Liver (tissue), 9 donors: ENCODE data around the gene STRBP. TPM values are rescaled to one million over a fixed set of nuclear protein-coding genes. Genes with fewer than 3 reads are reported as not detected.

ENCODE experiments used
- DNase-seq: peaks from one replicate; pipeline ENCODE4 v3.0.0-alpha.2; 2017; ENCODE audit warnings: low spot score
- H3K27ac ChIP-seq, 2 donors: one replicate each; pipeline ENCODE4 v1.7.0; 2013; ENCODE audit warnings: inconsistent platforms in 2 of 2, low read length in 2 of 2, control low read depth in 1 of 2, low read depth in 1 of 2, mild to moderate bottlenecking in 1 of 2
- H3K27me3 ChIP-seq, 4 donors: one replicate each; pipeline versions ENCODE4 v1.6.1 to v1.7.0; 2013; ENCODE audit warnings: low read length in 3 of 4, inconsistent platforms in 1 of 4, mild to moderate bottlenecking in 1 of 4, moderate library complexity in 1 of 4; ENCODE audit not compliant: control insufficient read depth in 4 of 4, insufficient read depth in 4 of 4
- H3K36me3 ChIP-seq, 4 donors: one replicate each; pipeline versions ENCODE4 v1.6.1 to v1.7.0; 2013; ENCODE audit warnings: low read length in 3 of 4, mild to moderate bottlenecking in 3 of 4, low read depth in 1 of 4, moderate library complexity in 1 of 4; ENCODE audit not compliant: control insufficient read depth in 4 of 4, insufficient read depth in 3 of 4
- H3K4me1 ChIP-seq, 4 donors: one replicate each; pipeline versions ENCODE4 v1.6.1 to v1.7.0; 2013; ENCODE audit warnings: low read length in 3 of 4, mild to moderate bottlenecking in 3 of 4, moderate library complexity in 1 of 4; ENCODE audit not compliant: control insufficient read depth in 4 of 4, insufficient read depth in 4 of 4
- H3K4me3 ChIP-seq, 3 donors: one replicate each; pipeline versions ENCODE4 v1.6.1 to v1.7.0; 2013; ENCODE audit warnings: low read length in 3 of 3, control low read depth in 1 of 3, low read depth in 1 of 3, mild to moderate bottlenecking in 1 of 3
- H3K9ac ChIP-seq, 2 donors: one replicate each; pipeline ENCODE4 v1.7.0; 2013; ENCODE audit warnings: low read length in 2 of 2, mild to moderate bottlenecking in 2 of 2, moderate library complexity in 2 of 2, control low read depth in 1 of 2, low read depth in 1 of 2
- H3K9me3 ChIP-seq, 4 donors: one replicate each; pipeline versions ENCODE4 v1.6.1 to v1.7.0; 2013; ENCODE audit warnings: low read length in 3 of 4; ENCODE audit not compliant: control insufficient read depth in 4 of 4
- EGR1 ChIP-seq, 2 donors: IDR thresholded peaks; 2 replicates each; pipeline ENCODE4 v1.6.1; 2016 to 2018; ENCODE audit warnings: antibody characterized with exemption in 2 of 2, low read depth in 2 of 2
- FOXA1 ChIP-seq: IDR thresholded peaks from 2 replicates; pipeline ENCODE4 v1.6.1; 2016; ENCODE audit warnings: antibody characterized with exemption
- FOXA2 ChIP-seq: IDR thresholded peaks from 2 replicates; pipeline ENCODE4 v1.6.1; 2016; ENCODE audit warnings: antibody characterized with exemption
- GABPA ChIP-seq, 2 donors: IDR thresholded peaks in 1 of 2; conservative IDR thresholded peaks in 1 of 2; 2 replicates each; pipeline ENCODE4 v1.6.1; 2016; ENCODE audit warnings: antibody characterized with exemption in 2 of 2, mild to moderate bottlenecking in 1 of 2, moderate library complexity in 1 of 2
- HNF4A ChIP-seq, 2 donors: conservative IDR thresholded peaks; 2 replicates each; pipeline ENCODE4 v1.6.1; 2016; ENCODE audit warnings: antibody characterized with exemption in 2 of 2, mild to moderate bottlenecking in 2 of 2
- HNF4G ChIP-seq: IDR thresholded peaks from 2 replicates; pipeline ENCODE4 v1.6.1; 2016; ENCODE audit warnings: antibody characterized with exemption
- JUND ChIP-seq, 2 donors: IDR thresholded peaks; 2 replicates each; pipeline ENCODE4 v1.6.1; 2016; ENCODE audit warnings: antibody characterized with exemption in 2 of 2
- NR2F2 ChIP-seq: IDR thresholded peaks from 2 replicates; pipeline ENCODE4 v1.6.1; 2016; ENCODE audit warnings: antibody characterized with exemption
- RAD21 ChIP-seq, 2 donors: IDR thresholded peaks; 2 replicates each; pipeline ENCODE4 v1.6.1; 2016; ENCODE audit warnings: antibody characterized with exemption in 2 of 2, mild to moderate bottlenecking in 2 of 2
- RXRA ChIP-seq, 2 donors: IDR thresholded peaks; 2 replicates each; pipeline ENCODE4 v1.6.1; 2017 to 2018; ENCODE audit warnings: antibody characterized with exemption in 2 of 2, mild to moderate bottlenecking in 1 of 2
- SP1 ChIP-seq: IDR thresholded peaks from 2 replicates; pipeline ENCODE4 v1.6.1; 2018; ENCODE audit warnings: antibody characterized with exemption, mild to moderate bottlenecking
- TAF1 ChIP-seq: conservative IDR thresholded peaks from 2 replicates; pipeline ENCODE4 v1.6.1; 2016; ENCODE audit warnings: antibody characterized with exemption, mild to moderate bottlenecking
- YY1 ChIP-seq: IDR thresholded peaks from 2 replicates; pipeline ENCODE4 v1.6.1; 2016; ENCODE audit warnings: antibody characterized with exemption, mild to moderate bottlenecking
- WGBS: extraction: QIAGEN DNeasy Blood & Tissue Kit; methylation state at CpG from one replicate; pipeline ENCODE4 v1.1.7; 2013; 5-methylcytosine and 5-hydroxymethylcytosine counted together
- polyA plus RNA-seq, 2 donors: library from polyadenylated mRNA; stranded (reverse) in 1 of 2; unstranded in 1 of 2; fragments of 200-250 nt in 1 of 2; fragments of >200 nt in 1 of 2; fragmentation: Nextera tagmentation in 1 of 2; extraction: Ambion mirVana in 1 of 2; gene quantifications; one replicate each; pipeline versions ENCODE4 v1.2.1 to v1.2.3, GENCODE V29; 2013 to 2015
- total RNA-seq, 2 donors: library from RNA; depleted of rRNA; stranded (reverse); fragments of >200 nt; gene quantifications; one replicate each; pipeline ENCODE4 v1.2.3, GENCODE V29; 2014
- TF ChIP-seq, protein P1 (sequence below): IDR thresholded peaks from 2 replicates; pipeline ENCODE4 v1.6.1; 2016; ENCODE audit warnings: antibody characterized with exemption
- TF ChIP-seq, protein P2 (sequence below): IDR thresholded peaks from 2 replicates; pipeline ENCODE4 v1.6.1; 2016; ENCODE audit warnings: antibody characterized with exemption, mild to moderate bottlenecking
- TF ChIP-seq, protein P3 (sequence below): IDR thresholded peaks from 2 replicates; pipeline ENCODE4 v1.6.1; 2016; ENCODE audit warnings: antibody characterized with exemption
- donor health status: healthy.
- donor health status: healthy.
- donor health status: healthy.
- donor health status: healthy.
- donor health status: healthy.

The STRBP gene
- total and polyA plus RNA-seq, 4 donors = 4.3 to 17.2 (median 8.5) TPM

DNA sequence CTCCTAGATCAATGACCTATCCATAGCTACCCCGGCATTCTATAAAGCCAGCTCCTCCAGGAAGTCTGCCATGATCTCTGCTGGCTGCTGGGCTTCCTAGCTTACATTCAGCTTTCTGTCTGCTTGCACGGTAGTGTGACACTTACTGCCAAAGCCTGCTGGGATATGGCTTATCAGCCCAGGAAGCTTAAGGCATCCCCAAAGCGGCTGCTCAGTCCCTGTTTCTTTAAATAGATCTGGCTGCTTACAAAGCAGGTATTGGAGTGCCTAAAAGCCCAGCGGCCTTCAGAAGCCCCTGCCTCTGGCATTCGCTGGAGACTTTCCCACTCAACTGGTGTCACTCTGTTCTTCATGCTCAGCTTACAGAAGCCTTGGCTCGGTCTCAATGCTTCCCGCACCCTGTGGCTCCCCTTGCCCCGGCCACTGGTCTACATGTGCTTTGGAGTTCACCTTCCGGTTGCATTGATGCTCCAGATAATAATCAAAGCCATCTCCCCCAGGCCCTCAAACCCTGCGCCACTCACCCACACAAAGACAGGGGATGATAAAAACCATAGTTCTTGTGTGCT is 31.3 kb upstream of the STRBP start:
- WGBS = 82% methylated on average over 10 of the region's 10 CpGs
- no peak for DNase-seq
- Histone ChIP-seq H3K27me3 (no peaks in the 10 kb centered on the region), H3K27ac (no peak overlapping the region), H3K4me1 (no peaks in the 10 kb centered on the region), H3K4me3 (no peak overlapping the region), H3K9me3 (no peaks in the 10 kb centered on the region), H3K36me3 (no peaks in the 10 kb centered on the region), H3K9ac (no peak overlapping the region)
- no peak for TF ChIP-seq GABPA (IDR thresholded peaks at IDR 0.05 in 1 of 2, conservative IDR thresholded peaks at IDR 0.05 in 1 of 2)
- no peak for TF ChIP-seq SP1
- TF ChIP-seq, protein P1, sequence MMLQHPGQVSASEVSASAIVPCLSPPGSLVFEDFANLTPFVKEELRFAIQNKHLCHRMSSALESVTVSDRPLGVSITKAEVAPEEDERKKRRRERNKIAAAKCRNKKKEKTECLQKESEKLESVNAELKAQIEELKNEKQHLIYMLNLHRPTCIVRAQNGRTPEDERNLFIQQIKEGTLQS = no peak
- TF ChIP-seq RXRA (IDR thresholded peaks at IDR 0.05) = no peak
- no peak for TF ChIP-seq JUND (IDR thresholded peaks at IDR 0.05)
- TF ChIP-seq NR2F2 = no peak
- TF ChIP-seq FOXA1 = no peak
- no peak for TF ChIP-seq RAD21 (IDR thresholded peaks at IDR 0.05)
- TF ChIP-seq HNF4A (conservative IDR thresholded peaks at IDR 0.05) = no peak
- no peak for TF ChIP-seq YY1
- no peak for TF ChIP-seq FOXA2
- TF ChIP-seq, protein P2, sequence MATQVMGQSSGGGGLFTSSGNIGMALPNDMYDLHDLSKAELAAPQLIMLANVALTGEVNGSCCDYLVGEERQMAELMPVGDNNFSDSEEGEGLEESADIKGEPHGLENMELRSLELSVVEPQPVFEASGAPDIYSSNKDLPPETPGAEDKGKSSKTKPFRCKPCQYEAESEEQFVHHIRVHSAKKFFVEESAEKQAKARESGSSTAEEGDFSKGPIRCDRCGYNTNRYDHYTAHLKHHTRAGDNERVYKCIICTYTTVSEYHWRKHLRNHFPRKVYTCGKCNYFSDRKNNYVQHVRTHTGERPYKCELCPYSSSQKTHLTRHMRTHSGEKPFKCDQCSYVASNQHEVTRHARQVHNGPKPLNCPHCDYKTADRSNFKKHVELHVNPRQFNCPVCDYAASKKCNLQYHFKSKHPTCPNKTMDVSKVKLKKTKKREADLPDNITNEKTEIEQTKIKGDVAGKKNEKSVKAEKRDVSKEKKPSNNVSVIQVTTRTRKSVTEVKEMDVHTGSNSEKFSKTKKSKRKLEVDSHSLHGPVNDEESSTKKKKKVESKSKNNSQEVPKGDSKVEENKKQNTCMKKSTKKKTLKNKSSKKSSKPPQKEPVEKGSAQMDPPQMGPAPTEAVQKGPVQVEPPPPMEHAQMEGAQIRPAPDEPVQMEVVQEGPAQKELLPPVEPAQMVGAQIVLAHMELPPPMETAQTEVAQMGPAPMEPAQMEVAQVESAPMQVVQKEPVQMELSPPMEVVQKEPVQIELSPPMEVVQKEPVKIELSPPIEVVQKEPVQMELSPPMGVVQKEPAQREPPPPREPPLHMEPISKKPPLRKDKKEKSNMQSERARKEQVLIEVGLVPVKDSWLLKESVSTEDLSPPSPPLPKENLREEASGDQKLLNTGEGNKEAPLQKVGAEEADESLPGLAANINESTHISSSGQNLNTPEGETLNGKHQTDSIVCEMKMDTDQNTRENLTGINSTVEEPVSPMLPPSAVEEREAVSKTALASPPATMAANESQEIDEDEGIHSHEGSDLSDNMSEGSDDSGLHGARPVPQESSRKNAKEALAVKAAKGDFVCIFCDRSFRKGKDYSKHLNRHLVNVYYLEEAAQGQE = no peak
- no peak for TF ChIP-seq HNF4G
- TF ChIP-seq, protein P3, sequence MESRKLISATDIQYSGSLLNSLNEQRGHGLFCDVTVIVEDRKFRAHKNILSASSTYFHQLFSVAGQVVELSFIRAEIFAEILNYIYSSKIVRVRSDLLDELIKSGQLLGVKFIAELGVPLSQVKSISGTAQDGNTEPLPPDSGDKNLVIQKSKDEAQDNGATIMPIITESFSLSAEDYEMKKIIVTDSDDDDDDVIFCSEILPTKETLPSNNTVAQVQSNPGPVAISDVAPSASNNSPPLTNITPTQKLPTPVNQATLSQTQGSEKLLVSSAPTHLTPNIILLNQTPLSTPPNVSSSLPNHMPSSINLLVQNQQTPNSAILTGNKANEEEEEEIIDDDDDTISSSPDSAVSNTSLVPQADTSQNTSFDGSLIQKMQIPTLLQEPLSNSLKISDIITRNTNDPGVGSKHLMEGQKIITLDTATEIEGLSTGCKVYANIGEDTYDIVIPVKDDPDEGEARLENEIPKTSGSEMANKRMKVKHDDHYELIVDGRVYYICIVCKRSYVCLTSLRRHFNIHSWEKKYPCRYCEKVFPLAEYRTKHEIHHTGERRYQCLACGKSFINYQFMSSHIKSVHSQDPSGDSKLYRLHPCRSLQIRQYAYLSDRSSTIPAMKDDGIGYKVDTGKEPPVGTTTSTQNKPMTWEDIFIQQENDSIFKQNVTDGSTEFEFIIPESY = no peak
- no peak for TF ChIP-seq EGR1 (IDR thresholded peaks at IDR 0.05; ENCODE audit: low read depth in 2 of 2)

DNA sequence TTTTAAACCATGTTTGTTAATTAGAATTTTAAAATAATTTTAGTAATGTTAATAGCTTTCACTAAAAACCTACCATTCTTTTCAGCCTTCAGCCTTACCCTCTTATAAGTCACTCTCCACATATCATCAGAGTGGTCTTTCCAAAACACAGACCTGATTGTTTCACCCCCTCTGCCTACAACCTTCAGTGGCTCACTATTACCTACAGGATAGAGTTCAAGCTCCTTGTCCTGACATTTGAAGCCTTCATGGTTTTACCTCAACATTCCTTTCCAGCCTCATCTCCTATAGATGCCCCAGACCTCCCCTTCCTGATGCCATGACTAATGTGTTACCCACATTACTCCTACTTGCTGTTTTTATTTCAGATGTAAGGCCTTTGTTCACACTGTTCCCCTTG is 27.8 kb upstream of the STRBP start:
- no peaks in the 10 kb centered on the region for H3K27me3 ChIP-seq
- TF ChIP-seq FOXA1 (no peak), EGR1 (IDR thresholded peaks at IDR 0.05; ENCODE audit: low read depth in 2 of 2) (no peak), HNF4G (no peak), TAF1 (no peak), RAD21 (IDR thresholded peaks at IDR 0.05) (no peak), HNF4A (conservative IDR thresholded peaks at IDR 0.05) (no peak), NR2F2 (no peak), JUND (IDR thresholded peaks at IDR 0.05) (no peak), SP1 (no peak), RXRA (IDR thresholded peaks at IDR 0.05) (no peak)
- TF ChIP-seq, protein P1 = no peak
- TF ChIP-seq, protein P2 = no peak
- no peaks in the 10 kb centered on the region for H3K36me3 ChIP-seq
- no peaks in the 10 kb centered on the region for H3K4me1 ChIP-seq
- no peak overlapping the region for H3K4me3 ChIP-seq
- no peak overlapping the region for H3K27ac ChIP-seq
- no peak overlapping the region for H3K9ac ChIP-seq
- H3K9me3 ChIP-seq = no peaks in the 10 kb centered on the region
- no peak for DNase-seq
